ENCODE data around the gene GALNT2. TPM values are rescaled to one million over a fixed set of nuclear protein-coding genes. Genes with fewer than 3 reads are reported as not detected.

GALNT2 gene
- total and polyA plus RNA-seq, 10 of the 15 experiments (the other 5 are each of a cell fraction or from before 2014, with no cell fraction given): 0.52 to 27.7 (median 16.3) TPM

- Histone ChIP-seq H3K4me2 (ENCODE audit: control insufficient read depth, insufficient read depth) (no peak overlapping the region), H3K9me3 (replicated peaks; ENCODE audit: control insufficient read depth, insufficient read depth, low read length) (no peaks in the 10 kb centered on the region), H3K4me3 (no peak overlapping the region), H3K36me3 (ENCODE audit: control insufficient read depth in 2 of 2, insufficient read depth in 2 of 2, low read length in 1 of 2) (peaks cover 3 to 6% of the 10 kb centered on the region in 2 experiments; a peak in 1 of 4 replicates), H3K27me3 (replicated peaks in 1 of 2; ENCODE audit: control insufficient read depth in 2 of 2, insufficient read depth in 2 of 2, low read length in 1 of 2) (no peaks in the 10 kb centered on the region), H3K4me1 (ENCODE audit: control insufficient read depth, insufficient read depth, low read length) (no peaks in the 10 kb centered on the region), H3K9ac (ENCODE audit: control insufficient read depth, insufficient read depth, low read length) (no peak overlapping the region), H2AFZ (ENCODE audit: control insufficient read depth, low read depth, low read length) (no peak overlapping the region), H3K27ac (ENCODE audit: control insufficient read depth, insufficient read depth) (no peak overlapping the region), H4K20me1 (ENCODE audit: control insufficient read depth, insufficient read depth) (peaks cover 3% of the 10 kb centered on the region; the same call in 1 of the 2 replicates), H3K79me2 (ENCODE audit: control insufficient read depth, insufficient read depth, low read length) (peaks cover 34% of the 10 kb centered on the region)
- WGBS (ENCODE audit: insufficient coverage, insufficient replicate concordance, low lambda C conversion rate, missing lambda C conversion rate): 78% methylated on average over 7 of the region's 7 CpGs
- POLR2A ChIA-PET: no interaction called here
- in situ Hi-C loops (cut with MboI): no loop called here
- CTCF ChIA-PET: interaction anchor here (1.7 kb wide), 1 partner anchor 34 kb away, joined by 3 read pairs; no protein-coding TSS in a partner anchor
- TF ChIP-seq BCL11A (IDR thresholded peaks at IDR 0.05; ENCODE audit: low read depth, low read length): no peak
- no peak for TF ChIP-seq NR2C1 (IDR thresholded peaks at IDR 0.05)
- no peak for TF ChIP-seq SIX5 (IDR thresholded peaks at IDR 0.05; ENCODE audit: low read depth, low read length, severe bottlenecking)
- TF ChIP-seq, protein P1, sequence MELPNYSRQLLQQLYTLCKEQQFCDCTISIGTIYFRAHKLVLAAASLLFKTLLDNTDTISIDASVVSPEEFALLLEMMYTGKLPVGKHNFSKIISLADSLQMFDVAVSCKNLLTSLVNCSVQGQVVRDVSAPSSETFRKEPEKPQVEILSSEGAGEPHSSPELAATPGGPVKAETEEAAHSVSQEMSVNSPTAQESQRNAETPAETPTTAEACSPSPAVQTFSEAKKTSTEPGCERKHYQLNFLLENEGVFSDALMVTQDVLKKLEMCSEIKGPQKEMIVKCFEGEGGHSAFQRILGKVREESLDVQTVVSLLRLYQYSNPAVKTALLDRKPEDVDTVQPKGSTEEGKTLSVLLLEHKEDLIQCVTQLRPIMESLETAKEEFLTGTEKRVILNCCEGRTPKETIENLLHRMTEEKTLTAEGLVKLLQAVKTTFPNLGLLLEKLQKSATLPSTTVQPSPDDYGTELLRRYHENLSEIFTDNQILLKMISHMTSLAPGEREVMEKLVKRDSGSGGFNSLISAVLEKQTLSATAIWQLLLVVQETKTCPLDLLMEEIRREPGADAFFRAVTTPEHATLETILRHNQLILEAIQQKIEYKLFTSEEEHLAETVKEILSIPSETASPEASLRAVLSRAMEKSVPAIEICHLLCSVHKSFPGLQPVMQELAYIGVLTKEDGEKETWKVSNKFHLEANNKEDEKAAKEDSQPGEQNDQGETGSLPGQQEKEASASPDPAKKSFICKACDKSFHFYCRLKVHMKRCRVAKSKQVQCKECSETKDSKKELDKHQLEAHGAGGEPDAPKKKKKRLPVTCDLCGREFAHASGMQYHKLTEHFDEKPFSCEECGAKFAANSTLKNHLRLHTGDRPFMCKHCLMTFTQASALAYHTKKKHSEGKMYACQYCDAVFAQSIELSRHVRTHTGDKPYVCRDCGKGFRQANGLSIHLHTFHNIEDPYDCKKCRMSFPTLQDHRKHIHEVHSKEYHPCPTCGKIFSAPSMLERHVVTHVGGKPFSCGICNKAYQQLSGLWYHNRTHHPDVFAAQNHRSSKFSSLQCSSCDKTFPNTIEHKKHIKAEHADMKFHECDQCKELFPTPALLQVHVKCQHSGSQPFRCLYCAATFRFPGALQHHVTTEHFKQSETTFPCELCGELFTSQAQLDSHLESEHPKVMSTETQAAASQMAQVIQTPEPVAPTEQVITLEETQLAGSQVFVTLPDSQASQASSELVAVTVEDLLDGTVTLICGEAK (IDR thresholded peaks at IDR 0.05; ENCODE audit: borderline replicate concordance): no peak
- no peak for TF ChIP-seq BHLHE40 (IDR thresholded peaks at IDR 0.05; ENCODE audit: borderline replicate concordance in 1 of 2, low read depth in 2 of 2, low read length in 1 of 2)
- TF ChIP-seq FOS (IDR thresholded peaks at IDR 0.05; ENCODE audit: borderline replicate concordance, extremely low read depth, insufficient read length): no peak
- no peak for TF ChIP-seq SPI1 (IDR thresholded peaks at IDR 0.05; ENCODE audit: borderline replicate concordance, insufficient read depth, low read depth, low read length)
- TF ChIP-seq BACH1 (IDR thresholded peaks at IDR 0.05; ENCODE audit: borderline replicate concordance): no peak
- no peak for TF ChIP-seq BCLAF1 (IDR thresholded peaks at IDR 0.05)
- TF ChIP-seq ZNF274 (IDR thresholded peaks at IDR 0.05; ENCODE audit: insufficient read depth, insufficient read length): no peak
- no peak for TF ChIP-seq FOXM1 (IDR thresholded peaks at IDR 0.05; ENCODE audit: low read depth, low read length)
- no peak for TF ChIP-seq ESRRA (IDR thresholded peaks at IDR 0.05; ENCODE audit: low read length)
- ATAC-seq (no peak), DNase-seq (ENCODE audit: low read depth, low spot score) (no peak), FAIRE-seq (no peak)
- RAD21 ChIA-PET (ENCODE audit: unreplicated experiment): no interaction called here
- no TSS peak for BruUV-seq (replicated peaks)
- intact Hi-C loops (cut with micrococcal nuclease; ENCODE audit: unreplicated experiment): loop anchor here (10.0 kb wide), 1 partner anchor 521 kb away; the partner anchor contains the start of gene ABCB10
- SMC1A ChIA-PET (ENCODE audit: uncharacterized antibody, unreplicated experiment): interaction anchor here (0.7 kb wide), 1 partner anchor 12 kb away, joined by 4 read pairs; no protein-coding TSS in a partner anchor
Observed at GRCh38 chr1:230076121-230076520, 9.1 kb downstream of the GALNT2 start.
